Osteoblast (primary cell): ENCODE results near the gene THRSP. TPM values are rescaled to one million over a fixed set of nuclear protein-coding genes. Genes with fewer than 3 reads are reported as not detected.
"Not testable (repeated sequence)": the region's sequence is repeated elsewhere in the genome, so short reads cannot be mapped to it uniquely, and the experiment has no call there.

ENCODE experiments used
- DNase-seq: peaks from one replicate; pipeline ENCODE4 v3.0.0; 2011; ENCODE audit warnings: low spot score, mixed read lengths; ENCODE audit not compliant: insufficient read length; ENCODE audit errors: missing footprints
- H2AFZ ChIP-seq: 2 replicates; pipeline ENCODE4 v1.6.0; 2011; ENCODE audit warnings: mild to moderate bottlenecking, low read length
- H3K27ac ChIP-seq: 2 replicates; pipeline ENCODE4 v1.5.1; 2011; ENCODE audit warnings: mild to moderate bottlenecking, low read depth, low read length, moderate library complexity
- H3K27me3 ChIP-seq: 2 replicates; pipeline ENCODE4 v1.6.0; 2012; ENCODE audit warnings: mild to moderate bottlenecking, control low read depth, inconsistent platforms, low read length, moderate library complexity; ENCODE audit not compliant: insufficient read depth
- H3K36me3 ChIP-seq: 2 replicates; pipeline ENCODE4 v1.5.1; 2011; ENCODE audit warnings: mild to moderate bottlenecking, low read length, control low read depth, moderate library complexity; ENCODE audit not compliant: insufficient read depth
- H3K4me1 ChIP-seq: 2 replicates; pipeline ENCODE4 v1.5.1; 2011; ENCODE audit warnings: mild to moderate bottlenecking, low read length, control low read depth, moderate library complexity; ENCODE audit not compliant: insufficient read depth
- H3K4me2 ChIP-seq: 2 replicates; pipeline ENCODE4 v1.6.0; 2011; ENCODE audit warnings: mild to moderate bottlenecking, low read length; ENCODE audit not compliant: insufficient read depth
- H3K4me3 ChIP-seq: fragments of 200-600 bp; sonication (generic); 3 replicates; pipeline ENCODE4 v1.5.1; 2012; ENCODE audit warnings: mild to moderate bottlenecking, low read length, inconsistent platforms; ENCODE audit not compliant: insufficient read depth
- H3K79me2 ChIP-seq: 2 replicates; pipeline ENCODE4 v1.6.0; 2012; ENCODE audit warnings: mild to moderate bottlenecking, low read length, control low read depth, inconsistent platforms; ENCODE audit not compliant: insufficient read depth
- H3K9me3 ChIP-seq: 2 replicates; pipeline ENCODE4 v1.5.1; 2011; ENCODE audit warnings: low read depth, low read length, control low read depth
- H4K20me1 ChIP-seq: 2 replicates; pipeline ENCODE4 v1.6.0; 2012; ENCODE audit warnings: mild to moderate bottlenecking, low read length, control low read depth; ENCODE audit not compliant: insufficient read depth
- total RNA-seq: library from RNA; depleted of rRNA; stranded (reverse); fragments of >200 nt; gene quantifications from 2 replicates; pipeline ENCODE4 v1.2.3, GENCODE V29; 2012
- TF ChIP-seq, protein P1 (sequence below): IDR thresholded peaks from 2 replicates; pipeline ENCODE4 v1.5.1; 2011; ENCODE audit warnings: mild to moderate bottlenecking, low read depth, low read length, moderate library complexity; ENCODE audit errors: extremely low read depth

Gene THRSP, protein sequence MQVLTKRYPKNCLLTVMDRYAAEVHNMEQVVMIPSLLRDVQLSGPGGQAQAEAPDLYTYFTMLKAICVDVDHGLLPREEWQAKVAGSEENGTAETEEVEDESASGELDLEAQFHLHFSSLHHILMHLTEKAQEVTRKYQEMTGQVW
- not detected in 2 replicates for total RNA-seq

DNA sequence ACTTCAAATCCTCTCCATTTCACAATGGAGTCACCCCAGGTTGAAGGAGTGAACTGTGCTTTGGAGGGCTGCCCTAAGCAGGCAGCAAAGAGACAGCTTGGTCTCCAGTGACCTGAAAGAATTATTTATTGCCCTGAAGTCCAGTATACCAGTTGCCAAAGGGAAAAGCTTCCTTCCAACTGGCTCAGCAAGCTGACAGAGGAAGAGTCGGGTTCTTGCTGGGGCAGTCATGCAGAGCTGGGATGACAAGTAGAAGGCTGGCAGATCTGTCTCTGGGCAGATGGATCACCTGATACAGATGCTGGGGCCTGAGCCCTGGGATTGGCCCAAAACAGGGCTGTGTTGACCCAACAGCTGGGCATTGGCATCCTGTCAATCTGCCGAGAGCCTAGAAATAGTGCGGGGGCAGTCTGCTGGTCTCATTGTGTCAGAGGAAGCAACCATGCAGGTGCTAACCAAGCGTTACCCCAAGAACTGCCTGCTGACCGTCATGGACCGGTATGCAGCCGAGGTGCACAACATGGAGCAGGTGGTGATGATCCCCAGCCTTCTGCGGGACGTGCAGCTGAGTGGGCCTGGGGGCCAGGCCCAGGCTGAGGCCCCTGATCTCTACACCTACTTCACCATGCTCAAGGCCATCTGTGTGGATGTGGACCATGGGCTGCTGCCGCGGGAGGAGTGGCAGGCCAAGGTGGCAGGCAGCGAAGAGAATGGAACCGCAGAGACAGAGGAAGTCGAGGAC, at the start of gene THRSP:
THRSP (plus strand) TSS at position 422 of the 742 bp plus-strand sequence; CDS start at position 443, 21 bp downstream.
- Histone ChIP-seq H3K27me3 (no peaks in the 10 kb centered on the region), H3K4me3 (no peak within 1 kb of the TSS), H3K79me2 (no peaks in the 10 kb centered on the region), H3K36me3 (no peaks in the 10 kb centered on the region), H3K27ac (no peak within 1 kb of the TSS), H3K9me3 (no peaks in the 10 kb centered on the region), H3K4me1 (peaks cover 6% of the 10 kb centered on the region), H4K20me1 (no peaks in the 10 kb centered on the region), H3K4me2 (no peak within 1 kb of the TSS), H2AFZ (no peak within 1 kb of the TSS)
- no peak for DNase-seq
- TF ChIP-seq, protein P1, sequence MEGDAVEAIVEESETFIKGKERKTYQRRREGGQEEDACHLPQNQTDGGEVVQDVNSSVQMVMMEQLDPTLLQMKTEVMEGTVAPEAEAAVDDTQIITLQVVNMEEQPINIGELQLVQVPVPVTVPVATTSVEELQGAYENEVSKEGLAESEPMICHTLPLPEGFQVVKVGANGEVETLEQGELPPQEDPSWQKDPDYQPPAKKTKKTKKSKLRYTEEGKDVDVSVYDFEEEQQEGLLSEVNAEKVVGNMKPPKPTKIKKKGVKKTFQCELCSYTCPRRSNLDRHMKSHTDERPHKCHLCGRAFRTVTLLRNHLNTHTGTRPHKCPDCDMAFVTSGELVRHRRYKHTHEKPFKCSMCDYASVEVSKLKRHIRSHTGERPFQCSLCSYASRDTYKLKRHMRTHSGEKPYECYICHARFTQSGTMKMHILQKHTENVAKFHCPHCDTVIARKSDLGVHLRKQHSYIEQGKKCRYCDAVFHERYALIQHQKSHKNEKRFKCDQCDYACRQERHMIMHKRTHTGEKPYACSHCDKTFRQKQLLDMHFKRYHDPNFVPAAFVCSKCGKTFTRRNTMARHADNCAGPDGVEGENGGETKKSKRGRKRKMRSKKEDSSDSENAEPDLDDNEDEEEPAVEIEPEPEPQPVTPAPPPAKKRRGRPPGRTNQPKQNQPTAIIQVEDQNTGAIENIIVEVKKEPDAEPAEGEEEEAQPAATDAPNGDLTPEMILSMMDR = no peak

DNA sequence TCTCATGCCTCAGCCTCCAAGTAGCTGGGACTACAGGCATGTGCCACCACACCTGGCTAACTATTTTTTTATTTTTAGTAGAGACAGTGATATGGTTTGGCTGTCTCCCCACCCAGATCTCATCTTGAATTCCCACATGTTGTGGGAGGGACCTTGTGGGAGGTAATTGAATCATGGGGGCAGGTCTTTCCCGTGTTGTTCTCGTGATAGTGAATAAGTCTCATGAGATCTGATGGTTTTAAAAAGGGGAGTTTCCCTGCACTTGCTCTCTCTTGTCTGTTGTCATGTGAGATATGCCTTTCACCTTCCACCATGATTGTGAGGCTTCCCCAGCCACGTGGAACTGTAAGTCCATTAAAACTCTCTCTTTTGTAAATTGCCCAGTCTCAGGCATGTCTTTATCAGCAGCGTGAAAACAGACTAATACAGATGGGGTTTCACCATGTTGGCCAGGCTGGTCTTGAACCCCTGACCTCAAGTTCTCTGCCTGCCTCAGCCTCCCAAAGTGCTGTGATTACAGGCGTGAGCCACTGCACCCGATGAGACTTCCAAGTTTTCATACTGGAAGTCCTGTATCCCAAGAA, 48.6 kb upstream of the THRSP start:
- DNase-seq, H3K4me3 ChIP-seq, H4K20me1 ChIP-seq, H2AFZ ChIP-seq, H3K4me2 ChIP-seq, H3K4me1 ChIP-seq, H3K79me2 ChIP-seq, H3K27me3 ChIP-seq, H3K36me3 ChIP-seq, H3K27ac ChIP-seq, H3K9me3 ChIP-seq: not testable (repeated sequence)

DNA sequence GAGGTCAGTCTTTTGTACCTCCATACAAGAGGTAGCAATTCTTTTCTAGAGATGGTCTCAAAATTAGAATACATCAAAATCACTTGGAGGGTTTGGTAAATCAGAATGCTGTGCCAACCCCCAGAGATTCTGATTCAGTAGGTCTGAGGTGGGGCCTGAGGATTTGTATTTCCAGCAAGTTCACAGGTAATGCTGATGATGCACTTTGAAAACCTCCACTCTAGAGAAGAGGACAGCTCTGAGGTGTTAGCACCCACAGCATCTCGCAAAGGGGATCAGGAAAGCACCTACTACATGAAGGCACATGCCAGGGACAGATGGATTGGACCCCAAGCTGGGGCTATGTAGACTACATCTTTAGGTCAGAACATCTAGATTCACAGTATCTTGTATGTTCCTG, 47.8 kb upstream of the THRSP start:
- no peak overlapping the region for H2AFZ ChIP-seq
- no peaks in the 10 kb centered on the region for H4K20me1 ChIP-seq
- H3K79me2 ChIP-seq = no peaks in the 10 kb centered on the region
- H3K4me3 ChIP-seq = no peak overlapping the region
- no peaks in the 10 kb centered on the region for H3K36me3 ChIP-seq
- no peak for DNase-seq
- H3K4me2 ChIP-seq = no peak overlapping the region
- no peaks in the 10 kb centered on the region for H3K9me3 ChIP-seq
- H3K4me1 ChIP-seq = no peaks in the 10 kb centered on the region
- no peaks in the 10 kb centered on the region for H3K27me3 ChIP-seq
- H3K27ac ChIP-seq = no peak overlapping the region
- TF ChIP-seq, protein P1 = no peak

DNA sequence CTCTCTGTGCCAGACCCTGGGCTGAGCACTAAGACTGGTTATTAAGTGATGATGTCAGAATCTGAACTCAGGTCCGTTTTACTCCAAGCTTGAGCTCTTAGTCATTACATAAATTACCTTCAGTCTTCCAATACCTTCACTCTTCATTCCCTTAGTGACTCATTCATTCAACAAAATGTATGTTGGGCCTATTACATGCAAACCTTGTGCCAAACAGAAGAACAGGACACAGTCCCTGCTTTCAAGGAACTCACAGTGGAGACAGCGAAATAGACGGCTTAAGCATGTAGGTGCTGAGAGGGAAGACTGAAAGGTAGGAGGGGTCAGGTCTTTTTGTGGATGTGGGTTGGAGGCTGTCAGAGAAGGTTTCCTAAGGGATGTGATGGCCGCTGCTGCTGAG, 43.9 kb upstream of the THRSP start:
- H3K4me3 ChIP-seq = no peak overlapping the region
- H4K20me1 ChIP-seq = no peaks in the 10 kb centered on the region
- H3K79me2 ChIP-seq = no peaks in the 10 kb centered on the region
- H3K4me2 ChIP-seq = no peak overlapping the region
- no peaks in the 10 kb centered on the region for H3K36me3 ChIP-seq
- no peak overlapping the region for H3K27ac ChIP-seq
- TF ChIP-seq, protein P1 = no peak
- H3K4me1 ChIP-seq = no peaks in the 10 kb centered on the region
- no peaks in the 10 kb centered on the region for H3K9me3 ChIP-seq
- no peak for DNase-seq
- peaks cover 4% of the 10 kb centered on the region for H3K27me3 ChIP-seq
- H2AFZ ChIP-seq = no peak overlapping the region
